Measurements from ENCODE around the gene JCHAIN. TPM values are rescaled to one million over a fixed set of nuclear protein-coding genes. Genes with fewer than 3 reads are reported as not detected.
A peak's percentile ranks its signal among the peaks of the same experiment; 100 is the strongest.

JCHAIN gene
- total and polyA plus RNA-seq, 9 of the 15 experiments (the other 6 are each of a cell fraction or from before 2014, with no cell fraction given), result 0.04 to 0.68 (median 0.26) TPM; not detected in 5

DNA sequence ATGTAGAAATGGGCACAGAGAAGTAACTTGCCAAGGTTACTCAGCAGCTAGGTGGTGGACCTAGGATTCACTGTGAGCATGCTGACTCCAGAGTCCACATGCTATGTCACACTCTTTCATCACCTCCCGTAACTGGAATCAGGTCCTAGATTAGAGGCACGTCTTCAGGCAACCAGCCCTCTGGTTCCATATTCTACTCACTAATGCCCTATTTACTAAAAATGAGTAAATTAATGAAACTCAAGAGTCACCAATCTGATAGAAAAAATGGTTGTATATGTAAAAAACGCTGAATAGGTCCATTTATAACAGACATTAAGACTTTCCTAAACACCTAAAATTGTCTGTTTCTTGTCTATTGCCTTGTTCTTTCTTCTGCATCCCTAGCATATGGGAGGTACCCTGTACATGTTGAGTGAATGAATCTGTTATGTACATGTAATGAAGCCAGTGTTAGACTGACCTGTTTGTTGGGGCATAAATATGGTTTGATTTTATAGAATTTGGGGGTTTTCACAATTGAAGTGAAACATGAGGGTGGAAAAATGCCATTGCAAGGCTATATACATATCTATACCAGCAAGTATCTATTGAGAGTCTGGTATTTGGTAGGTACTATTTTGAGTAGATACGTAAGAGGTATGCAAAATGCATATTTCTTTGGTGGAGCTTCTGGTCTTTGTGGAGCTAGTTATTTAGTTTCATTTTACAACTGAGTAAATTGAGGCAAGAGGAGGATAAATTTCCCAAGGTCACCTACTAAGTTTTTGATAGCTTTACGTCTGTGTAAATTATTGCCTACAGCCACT is 48.0 kb upstream of the JCHAIN start (continued):
- TF ChIP-seq CBX2 (IDR thresholded peaks at IDR 0.05; ENCODE audit: insufficient read depth, low read length, poor library complexity, severe bottlenecking) (no peak), ZNF766 (CRISPR knock-in tag; conservative IDR thresholded peaks at IDR 0.05) (peak; percentile 42), MEF2A (IDR thresholded peaks at IDR 0.05; ENCODE audit: control insufficient read depth, low read depth, low read length) (0 out of 2 replicates have a peak, but pooled peaks have one; percentile 4), NFRKB (IDR thresholded peaks at IDR 0.05; ENCODE audit: low read depth) (peak; percentile 63; the same call in 1 of the 2 replicates), BRD4 (IDR thresholded peaks at IDR 0.05) (peak; percentile 43; the same call in 1 of the 2 replicates), SAFB2 (IDR thresholded peaks at IDR 0.05; ENCODE audit: borderline replicate concordance, low read depth, low read length, severe bottlenecking) (no peak), POLR2A (conservative IDR thresholded peaks at IDR 0.05) (no peak), DPF2 (IDR thresholded peaks at IDR 0.05) (peak; percentile 42; the same call in 1 of the 2 replicates), TBL1XR1 (IDR thresholded peaks at IDR 0.05; ENCODE audit: low read length in 2 of 2) (no peak), SMARCB1 (IDR thresholded peaks at IDR 0.05; ENCODE audit: insufficient read length, low read depth) (no peak), ZNF134 (CRISPR knock-in tag; conservative IDR thresholded peaks at IDR 0.05) (no peak), MECOM (CRISPR knock-in tag; IDR thresholded peaks at IDR 0.05) (peak; percentile 73), RBFOX2 (IDR thresholded peaks at IDR 0.05; ENCODE audit: low read depth, low read length) (peak; percentile 13; the same call in 1 of the 2 replicates), ETV1 (tag; conservative IDR thresholded peaks at IDR 0.05; ENCODE audit: low read depth) (peak; percentile 37; the same call in 1 of the 2 replicates), BHLHE40 (IDR thresholded peaks at IDR 0.05; ENCODE audit: low read length) (peak; percentile 52), ZNF644 (tag; IDR thresholded peaks at IDR 0.05; ENCODE audit: low read depth) (peak; percentile 42; the same call in 1 of the 2 replicates), SMAD4 (CRISPR knock-in tag; conservative IDR thresholded peaks at IDR 0.05) (peak; percentile 85), MXD1 (CRISPR knock-in tag; IDR thresholded peaks at IDR 0.05; ENCODE audit: borderline replicate concordance, poor library complexity, severe bottlenecking) (no peak)
- TF ChIP-seq, protein P1, sequence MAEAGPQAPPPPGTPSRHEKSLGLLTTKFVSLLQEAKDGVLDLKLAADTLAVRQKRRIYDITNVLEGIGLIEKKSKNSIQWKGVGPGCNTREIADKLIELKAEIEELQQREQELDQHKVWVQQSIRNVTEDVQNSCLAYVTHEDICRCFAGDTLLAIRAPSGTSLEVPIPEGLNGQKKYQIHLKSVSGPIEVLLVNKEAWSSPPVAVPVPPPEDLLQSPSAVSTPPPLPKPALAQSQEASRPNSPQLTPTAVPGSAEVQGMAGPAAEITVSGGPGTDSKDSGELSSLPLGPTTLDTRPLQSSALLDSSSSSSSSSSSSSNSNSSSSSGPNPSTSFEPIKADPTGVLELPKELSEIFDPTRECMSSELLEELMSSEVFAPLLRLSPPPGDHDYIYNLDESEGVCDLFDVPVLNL (CRISPR knock-in tag; IDR thresholded peaks at IDR 0.05; ENCODE audit: low read depth), result no peak
- TF ChIP-seq, protein P2, sequence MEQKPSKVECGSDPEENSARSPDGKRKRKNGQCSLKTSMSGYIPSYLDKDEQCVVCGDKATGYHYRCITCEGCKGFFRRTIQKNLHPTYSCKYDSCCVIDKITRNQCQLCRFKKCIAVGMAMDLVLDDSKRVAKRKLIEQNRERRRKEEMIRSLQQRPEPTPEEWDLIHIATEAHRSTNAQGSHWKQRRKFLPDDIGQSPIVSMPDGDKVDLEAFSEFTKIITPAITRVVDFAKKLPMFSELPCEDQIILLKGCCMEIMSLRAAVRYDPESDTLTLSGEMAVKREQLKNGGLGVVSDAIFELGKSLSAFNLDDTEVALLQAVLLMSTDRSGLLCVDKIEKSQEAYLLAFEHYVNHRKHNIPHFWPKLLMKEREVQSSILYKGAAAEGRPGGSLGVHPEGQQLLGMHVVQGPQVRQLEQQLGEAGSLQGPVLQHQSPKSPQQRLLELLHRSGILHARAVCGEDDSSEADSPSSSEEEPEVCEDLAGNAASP (IDR thresholded peaks at IDR 0.05), result no peak
- TF ChIP-seq, protein P3, sequence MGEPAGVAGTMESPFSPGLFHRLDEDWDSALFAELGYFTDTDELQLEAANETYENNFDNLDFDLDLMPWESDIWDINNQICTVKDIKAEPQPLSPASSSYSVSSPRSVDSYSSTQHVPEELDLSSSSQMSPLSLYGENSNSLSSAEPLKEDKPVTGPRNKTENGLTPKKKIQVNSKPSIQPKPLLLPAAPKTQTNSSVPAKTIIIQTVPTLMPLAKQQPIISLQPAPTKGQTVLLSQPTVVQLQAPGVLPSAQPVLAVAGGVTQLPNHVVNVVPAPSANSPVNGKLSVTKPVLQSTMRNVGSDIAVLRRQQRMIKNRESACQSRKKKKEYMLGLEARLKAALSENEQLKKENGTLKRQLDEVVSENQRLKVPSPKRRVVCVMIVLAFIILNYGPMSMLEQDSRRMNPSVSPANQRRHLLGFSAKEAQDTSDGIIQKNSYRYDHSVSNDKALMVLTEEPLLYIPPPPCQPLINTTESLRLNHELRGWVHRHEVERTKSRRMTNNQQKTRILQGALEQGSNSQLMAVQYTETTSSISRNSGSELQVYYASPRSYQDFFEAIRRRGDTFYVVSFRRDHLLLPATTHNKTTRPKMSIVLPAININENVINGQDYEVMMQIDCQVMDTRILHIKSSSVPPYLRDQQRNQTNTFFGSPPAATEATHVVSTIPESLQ (CRISPR knock-in tag; IDR thresholded peaks at IDR 0.05), result no peak
